ENCODE results near the gene PLN.
A peak's percentile ranks its signal among the peaks of the same experiment; 100 is the strongest.

Gene PLN

GRCh38 chr6:118546880-118547218, 1.2 kb upstream of the PLN start:
- H3K4me3 ChIP-seq (replicated peaks; ENCODE audit: low read depth, low read length): no peak overlapping the region
- DNase-seq (ENCODE audit: low read depth): no peak
- no peak for TF ChIP-seq CTCF (IDR thresholded peaks at IDR 0.05; ENCODE audit: low read length, missing control alignments)

- H3K4me3 ChIP-seq (replicated peaks; ENCODE audit: low read depth, low read length): no peak overlapping the region
- TF ChIP-seq CTCF (IDR thresholded peaks at IDR 0.05; ENCODE audit: low read length, missing control alignments): no peak
- DNase-seq (ENCODE audit: low read depth): no peak
Measured at GRCh38 chr6:118548613-118549012, 517 bp downstream of the PLN start.

GRCh38 chr6:118551063-118552053, 3.3 kb downstream of the PLN start:
- peak; percentile 67 for TF ChIP-seq CTCF (IDR thresholded peaks at IDR 0.05; ENCODE audit: low read length, missing control alignments)
- DNase-seq (ENCODE audit: low read depth): peak; percentile 80
- no peak overlapping the region for H3K4me3 ChIP-seq (replicated peaks; ENCODE audit: low read depth, low read length)

GRCh38 chr6:118553132-118553531, 5.0 kb downstream of the PLN start:
- DNase-seq (ENCODE audit: low read depth): no peak
- H3K4me3 ChIP-seq (replicated peaks; ENCODE audit: low read depth, low read length): no peak overlapping the region
- TF ChIP-seq CTCF (IDR thresholded peaks at IDR 0.05; ENCODE audit: low read length, missing control alignments): no peak

GRCh38 chr6:118554698-118555097, 6.6 kb downstream of the PLN start:
- H3K4me3 ChIP-seq (replicated peaks; ENCODE audit: low read depth, low read length): no peak overlapping the region
- no peak for TF ChIP-seq CTCF (IDR thresholded peaks at IDR 0.05; ENCODE audit: low read length, missing control alignments)
- DNase-seq (ENCODE audit: low read depth): no peak

- no peak for DNase-seq (ENCODE audit: low read depth)
- TF ChIP-seq CTCF (IDR thresholded peaks at IDR 0.05; ENCODE audit: low read length, missing control alignments): no peak
- H3K4me3 ChIP-seq (replicated peaks; ENCODE audit: low read depth, low read length): no peak overlapping the region
Measured at GRCh38 chr6:118558464-118559217, 10.5 kb downstream of the PLN start.
